ENCODE data around the gene C17orf114.
A peak's percentile ranks its signal among the peaks of the same experiment; 100 is the strongest.

C17orf114 gene

DNA sequence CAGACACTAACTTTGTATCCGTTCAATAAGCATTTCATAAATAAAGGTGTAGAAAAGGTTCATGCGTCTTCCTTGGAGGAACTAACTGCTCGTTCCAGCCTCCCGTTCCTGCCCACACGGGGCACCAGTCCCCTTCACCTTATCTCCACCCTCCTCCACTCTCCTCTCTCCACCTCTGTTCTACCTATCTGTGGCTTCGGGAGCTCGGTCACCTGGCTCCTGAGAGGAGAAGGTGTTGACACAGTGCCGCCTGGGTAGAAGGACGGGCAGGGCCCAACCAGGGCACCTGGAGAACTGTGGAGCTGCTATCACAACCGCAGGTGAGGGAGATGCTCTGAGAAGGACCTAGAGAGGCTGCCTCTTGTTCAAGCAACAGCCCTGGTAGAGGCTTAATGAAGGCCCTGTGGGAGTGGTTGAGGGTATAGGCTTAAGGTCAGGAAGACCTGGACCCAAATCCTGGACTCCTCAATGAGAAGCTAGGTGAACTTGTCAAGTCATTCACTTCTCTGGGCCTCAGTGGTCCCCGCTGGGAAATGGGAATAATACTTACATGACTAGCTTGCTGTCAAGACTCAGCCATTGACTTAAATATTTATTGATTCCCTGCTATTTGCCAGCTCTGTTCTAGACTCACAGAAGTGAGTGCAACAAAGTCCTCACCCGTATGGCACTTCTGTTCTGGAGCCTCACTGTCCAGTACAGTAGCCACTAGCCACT lies 21.4 kb upstream of the C17orf114 start:
- no peak for DNase-seq (ENCODE audit: low spot score)

DNA sequence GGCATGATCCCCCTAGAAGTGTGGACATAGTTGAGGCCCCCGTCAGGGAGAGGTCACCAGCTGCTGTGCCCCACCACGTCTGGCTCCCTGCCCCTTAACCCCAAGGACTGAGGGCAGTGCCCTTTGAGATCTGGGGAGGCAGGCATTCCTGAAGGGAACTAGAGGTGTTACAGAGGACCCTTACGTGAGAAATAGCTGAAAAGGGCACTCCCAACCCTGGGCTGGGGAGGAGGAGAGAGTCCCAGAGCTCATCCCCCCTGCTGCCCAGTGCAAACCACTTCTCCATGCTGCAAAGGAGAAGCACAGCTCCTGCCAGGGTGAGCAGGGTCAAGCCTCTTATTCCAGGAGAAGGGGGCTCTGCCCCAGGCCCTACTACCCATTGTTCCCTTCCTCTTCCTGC lies 20.7 kb upstream of the C17orf114 start:
- no peak for DNase-seq (ENCODE audit: low spot score)

DNA sequence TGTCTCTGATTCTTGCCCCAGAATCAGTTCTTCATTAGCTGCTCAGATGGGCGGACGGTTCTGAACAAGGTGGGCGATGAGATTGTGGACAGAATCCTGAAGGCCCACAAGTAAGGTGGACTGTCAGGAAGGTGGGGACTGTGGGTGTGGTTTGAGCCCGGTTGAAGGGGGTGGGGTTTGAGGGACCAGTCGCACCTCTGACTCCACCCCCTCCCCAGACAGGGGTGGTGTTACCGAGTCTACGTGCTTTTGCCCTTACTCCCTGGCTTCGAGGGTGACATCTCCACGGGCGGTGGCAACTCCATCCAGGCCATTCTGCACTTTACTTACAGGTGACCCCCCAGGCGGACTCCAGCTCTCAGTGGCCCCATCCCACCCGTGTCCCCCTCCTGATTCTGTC lies 16.1 kb upstream of the C17orf114 start:
- no peak for DNase-seq (ENCODE audit: low spot score)

DNA sequence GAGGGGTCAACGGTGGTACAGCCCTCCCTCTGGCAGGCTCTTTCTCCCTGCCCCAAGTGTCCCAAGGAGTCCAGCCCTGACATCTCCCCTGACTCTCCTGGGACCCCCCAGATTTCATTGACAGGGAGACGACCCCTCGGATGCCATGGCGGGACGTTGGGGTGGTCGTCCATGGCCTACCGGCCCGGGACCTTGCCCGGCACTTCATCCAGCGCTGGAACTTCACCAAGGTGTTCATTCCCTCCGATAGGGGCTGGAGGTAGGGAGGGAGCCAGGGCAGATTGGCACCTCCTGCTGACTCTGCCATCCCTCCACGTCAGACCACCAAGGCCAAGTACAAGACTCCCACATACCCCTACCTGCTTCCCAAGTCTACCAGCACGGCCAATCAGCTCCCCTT lies 14.7 kb upstream of the C17orf114 start:
- DNase-seq (ENCODE audit: low spot score): no peak

DNA sequence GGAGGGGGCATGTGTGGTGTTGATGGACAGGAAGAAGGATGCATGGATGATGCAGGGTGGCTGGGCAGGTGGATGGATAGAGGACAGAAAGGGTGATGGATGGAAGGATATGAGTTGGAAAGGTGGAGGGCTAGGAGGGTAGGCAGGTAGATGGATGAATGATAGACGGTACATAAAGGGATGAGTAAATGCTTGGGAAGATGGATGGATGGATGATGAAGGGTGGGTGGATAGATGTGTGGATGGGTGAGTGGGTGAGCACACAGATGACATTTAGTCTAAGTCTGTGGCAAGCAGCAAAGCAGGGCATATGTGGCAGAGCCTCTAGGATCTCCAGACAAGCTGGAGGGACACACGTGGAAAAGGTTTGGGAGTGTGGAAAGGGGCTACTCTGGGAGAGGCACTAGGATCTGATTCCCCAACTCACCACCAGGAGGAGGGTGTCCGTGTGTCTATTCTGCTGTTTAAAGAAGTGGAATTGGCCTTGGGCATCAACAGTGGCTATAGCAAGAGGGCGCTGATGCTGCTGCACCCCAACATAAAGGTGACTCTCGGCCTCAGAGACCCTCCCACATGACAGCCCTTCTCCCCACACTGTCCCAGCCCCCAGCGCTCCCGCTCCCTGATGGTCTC lies 13.0 kb upstream of the C17orf114 start:
- no peak for DNase-seq (ENCODE audit: low spot score)

DNA sequence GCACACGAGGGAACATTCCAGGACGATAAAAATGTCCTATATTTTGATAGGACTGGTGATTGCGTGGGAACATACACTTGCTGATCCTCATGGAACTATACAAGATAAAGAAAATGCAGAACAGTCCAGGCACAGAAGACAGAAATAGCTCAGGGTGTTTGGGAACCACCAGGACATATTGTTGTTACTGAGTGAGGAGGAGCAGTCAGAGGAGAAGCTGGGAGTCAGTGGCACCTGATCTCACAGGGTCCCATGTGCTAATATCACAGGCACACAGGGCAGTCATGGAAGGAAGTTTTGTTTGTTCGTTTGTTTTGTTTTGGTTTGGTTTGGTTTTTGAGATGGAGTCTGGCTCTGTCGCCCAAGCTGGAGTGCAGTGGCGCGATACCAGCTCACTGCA lies 10.6 kb upstream of the C17orf114 start:
- DNase-seq (ENCODE audit: low spot score): no peak

DNA sequence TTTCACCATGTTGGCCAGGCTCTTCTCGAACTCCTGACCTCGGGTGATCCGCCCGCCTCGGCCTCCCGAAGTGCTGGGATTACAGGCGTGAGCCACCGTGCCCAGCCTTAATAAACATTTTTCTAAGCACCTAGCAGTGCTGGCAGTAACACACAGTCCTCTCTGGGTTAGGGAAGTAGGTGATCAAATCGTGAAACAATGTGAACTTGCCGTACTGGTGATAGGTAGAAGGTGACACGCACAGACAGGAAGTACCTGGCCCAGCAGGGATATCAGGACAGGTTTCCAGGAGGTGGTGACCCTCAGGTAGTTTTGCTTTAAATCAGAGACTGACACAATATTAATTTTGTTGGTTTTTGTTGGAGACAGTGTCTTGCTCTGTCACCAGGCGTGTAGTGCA lies 9.3 kb upstream of the C17orf114 start:
- no peak for DNase-seq (ENCODE audit: low spot score)

DNA sequence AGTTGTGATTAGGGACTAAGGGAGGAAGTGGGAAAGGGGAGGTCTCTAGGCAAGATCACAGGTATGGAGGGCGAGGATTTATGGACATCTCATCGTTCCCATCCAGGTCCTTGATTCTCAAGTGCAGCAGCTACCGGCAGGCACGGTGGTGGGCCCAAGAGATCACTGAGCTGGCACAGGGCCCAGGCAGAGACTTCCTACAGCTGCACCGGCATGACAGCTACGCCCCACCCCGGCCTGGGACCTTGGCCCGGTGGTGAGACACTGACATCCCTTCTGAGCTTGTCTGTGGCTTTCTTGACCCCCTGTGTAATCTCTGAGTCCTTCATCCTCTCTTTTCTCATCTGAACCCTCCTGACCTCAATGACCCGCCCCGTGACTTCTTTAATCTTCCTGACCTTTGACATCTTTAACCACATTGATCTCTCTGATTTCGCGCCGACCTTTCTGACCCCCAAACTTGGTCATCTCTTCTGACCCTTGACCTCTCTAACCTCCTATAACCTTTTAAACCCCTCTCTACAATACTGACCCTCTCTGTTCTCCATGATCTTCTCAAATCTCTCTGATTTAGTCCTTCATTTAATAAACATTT lies 8.7 kb upstream of the C17orf114 start:
- no peak for DNase-seq (ENCODE audit: low spot score)

DNA sequence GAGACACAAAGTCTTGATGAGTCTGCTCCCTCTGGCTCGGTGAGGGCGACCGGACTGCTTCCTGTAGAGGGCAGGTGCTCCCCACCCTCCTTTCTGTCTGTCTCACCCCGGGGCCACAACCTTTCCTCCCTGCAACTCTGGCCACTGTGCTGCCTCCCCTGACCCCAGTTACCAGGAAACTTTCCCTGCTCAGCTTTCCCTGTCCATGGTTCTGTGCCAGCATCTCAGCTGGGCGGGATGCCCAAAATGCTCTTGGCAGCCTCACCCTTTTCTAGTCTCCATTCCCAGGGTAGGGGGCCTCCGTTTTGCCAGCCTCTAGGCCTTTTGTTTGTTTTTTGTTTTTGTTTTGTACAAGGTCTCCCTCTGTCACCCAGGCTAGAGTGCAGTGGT lies 6.2 kb upstream of the C17orf114 start:
- DNase-seq (ENCODE audit: low spot score): no peak

DNA sequence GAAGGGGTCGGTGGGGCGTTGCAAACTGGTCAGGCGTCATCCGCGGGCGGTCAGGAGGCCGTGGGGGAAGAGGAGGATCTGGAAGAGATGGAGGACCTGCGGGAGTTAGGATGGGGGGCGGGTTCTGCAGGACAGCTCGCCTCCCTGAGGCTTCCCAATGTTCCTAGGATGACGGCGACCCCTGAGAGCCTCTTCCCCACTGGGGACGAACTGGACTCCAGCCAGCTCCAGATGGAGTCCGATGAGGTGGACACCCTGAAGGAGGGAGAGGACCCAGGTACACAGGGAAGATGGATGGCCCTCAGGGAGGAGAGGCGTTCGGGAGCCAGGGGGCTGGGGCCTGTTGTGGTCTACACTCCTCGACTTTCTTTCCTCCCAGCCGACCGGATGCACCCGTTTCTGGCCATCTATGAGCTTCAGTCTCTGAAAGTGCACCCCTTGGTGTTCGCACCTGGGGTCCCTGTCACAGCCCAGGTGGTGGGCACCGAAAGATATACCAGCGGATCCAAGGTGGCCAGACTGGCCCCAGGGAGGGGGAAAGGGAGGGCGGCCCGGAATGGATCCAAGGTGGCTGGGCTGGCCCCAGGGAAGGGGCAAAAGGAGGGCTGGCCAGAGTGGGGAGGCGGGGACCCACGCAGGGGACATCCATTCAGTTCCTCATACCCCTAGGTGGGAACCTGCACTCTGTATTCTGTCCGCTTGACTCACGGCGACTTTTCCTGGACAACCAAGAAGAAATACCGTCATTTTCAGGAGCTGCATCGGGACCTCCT lies 5.7 kb upstream of the C17orf114 start:
- DNase-seq (ENCODE audit: low spot score): no peak

DNA sequence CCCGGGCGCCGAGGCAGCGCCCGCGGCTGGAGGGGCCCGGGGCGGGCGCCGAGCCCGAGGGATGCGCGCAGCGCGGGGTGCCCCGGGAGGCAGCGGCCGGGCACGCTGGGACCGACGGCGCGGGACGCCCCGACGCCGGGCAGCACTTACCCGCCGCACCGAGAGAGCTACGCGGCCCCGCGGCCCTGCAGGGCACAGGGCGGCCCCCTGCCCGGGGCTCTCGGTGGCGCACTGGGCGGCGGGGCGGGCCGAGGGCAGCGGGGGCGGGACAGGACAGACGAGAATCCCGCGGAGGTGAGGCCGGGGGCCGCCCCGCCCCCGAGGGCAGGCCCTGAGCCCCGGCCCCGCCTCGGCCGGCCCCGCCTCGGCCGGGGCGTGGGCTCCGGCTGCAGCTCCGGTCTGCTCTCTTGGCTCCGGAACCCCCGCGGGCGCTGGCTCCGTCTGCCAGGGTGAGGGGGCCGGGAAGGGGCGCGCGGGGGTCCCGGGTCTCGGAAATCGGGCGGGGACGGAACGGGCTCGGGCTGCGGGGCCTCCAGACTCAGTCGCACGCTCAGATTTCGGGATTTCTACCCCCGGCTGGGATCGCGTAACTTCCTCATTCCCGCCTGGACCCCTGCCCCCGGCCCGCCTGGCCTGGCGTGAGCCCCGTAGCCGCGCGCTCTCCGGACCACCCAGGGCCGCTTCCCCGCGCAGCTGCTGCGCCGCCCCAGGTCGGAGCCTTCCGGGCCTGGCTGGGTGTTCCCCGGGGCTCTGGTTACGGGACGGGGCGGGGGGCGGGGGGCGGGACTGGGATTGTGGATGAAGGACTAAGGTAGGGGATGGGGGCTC lies 4.9 kb upstream of the C17orf114 start, which contains the start of gene PLD2:
Gene PLD2, plus strand, starts transcription at position 376 of the 828 bp plus-strand sequence. CDS start 621 bp downstream, outside the sequence.
- DNase-seq (ENCODE audit: low spot score): peak; percentile 92

DNA sequence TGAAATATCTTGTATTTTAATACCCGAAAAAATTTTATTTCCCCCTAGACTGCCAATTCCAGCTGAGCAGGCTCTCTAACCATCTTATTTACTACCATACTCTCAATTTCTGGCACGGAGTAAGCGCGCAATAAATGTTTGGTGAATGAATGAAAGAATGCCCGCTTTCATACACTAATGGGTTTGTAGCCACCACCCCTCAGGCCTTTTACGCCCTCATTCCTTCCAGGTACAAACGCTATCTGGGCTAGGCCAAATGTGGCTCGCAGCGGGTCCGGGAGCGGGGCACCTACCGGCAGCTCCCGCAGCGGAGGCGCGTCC lies 4.3 kb upstream of the C17orf114 start:
- DNase-seq (ENCODE audit: low spot score): peak; percentile 59

DNA sequence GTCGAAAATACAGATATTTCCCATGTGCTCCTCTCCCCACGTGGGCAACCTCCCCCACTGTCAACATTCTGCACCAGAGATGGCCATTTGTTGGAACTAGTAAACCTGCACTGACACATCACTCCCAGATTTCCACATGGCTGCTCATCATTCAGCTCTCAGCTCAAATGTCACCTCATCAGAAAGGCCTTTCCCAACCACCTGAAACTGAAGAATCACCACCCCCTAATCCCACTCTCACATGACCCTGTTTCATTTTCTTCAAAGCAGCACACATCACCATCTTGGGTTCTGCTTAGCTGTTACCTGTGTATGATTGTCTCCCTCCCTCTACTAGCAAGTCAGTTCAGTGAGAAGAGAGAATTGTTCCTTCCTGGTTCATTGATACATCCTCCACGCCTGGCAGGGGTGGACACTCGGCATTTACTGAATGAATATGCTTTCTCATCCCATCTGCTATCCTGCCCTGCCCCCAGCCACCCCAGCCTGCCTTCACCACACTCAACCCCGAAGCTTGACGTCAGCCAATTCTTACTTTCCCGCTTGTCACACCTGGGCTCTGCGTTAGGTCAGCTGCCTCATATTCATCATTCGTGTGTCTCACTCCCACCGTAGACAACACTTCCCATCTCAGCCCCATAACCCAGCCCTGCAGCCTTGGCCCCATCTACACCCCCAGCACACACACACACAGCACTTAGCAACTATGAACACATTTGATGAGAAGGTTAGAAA lies 1.5 kb downstream of the C17orf114 start:
- no peak for DNase-seq (ENCODE audit: low spot score)

DNA sequence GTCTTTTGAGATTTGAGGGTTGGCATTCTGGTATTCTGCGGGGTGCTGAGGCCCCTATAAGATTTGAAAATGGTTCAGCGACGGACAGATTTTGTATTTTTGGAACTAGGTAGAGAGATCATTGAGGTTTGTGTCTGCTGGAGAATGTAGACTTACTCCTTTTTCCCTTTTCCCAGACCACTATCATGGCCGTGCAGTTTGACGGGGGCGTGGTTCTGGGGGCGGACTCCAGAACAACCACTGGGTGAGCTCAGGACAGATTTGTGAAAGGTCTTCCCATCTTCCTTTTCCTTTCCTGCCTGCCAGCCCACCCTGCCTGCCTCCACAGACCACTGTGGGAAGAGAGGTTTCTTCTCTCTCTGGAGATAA lies 5.6 kb downstream of the C17orf114 start:
- peak; percentile 63 for DNase-seq (ENCODE audit: low spot score)

DNA sequence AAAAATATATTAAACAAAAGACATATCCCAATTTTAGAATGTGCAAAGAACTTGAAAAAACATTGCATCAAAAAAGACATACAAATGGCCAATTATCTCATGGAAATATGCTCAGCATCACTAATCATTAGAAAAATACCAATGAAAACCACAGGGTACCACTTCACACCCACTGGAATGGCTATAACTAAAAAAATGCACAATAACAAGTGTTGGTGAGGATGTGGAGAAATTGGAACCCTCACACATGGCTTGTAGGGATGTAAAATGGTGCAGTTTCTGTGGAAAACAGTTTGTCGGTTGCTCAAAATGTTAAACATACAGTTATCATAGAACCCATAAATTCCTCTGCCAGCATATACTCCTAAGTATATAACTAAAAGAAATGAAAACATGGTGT lies 7.0 kb downstream of the C17orf114 start:
- DNase-seq (ENCODE audit: low spot score): no peak

DNA sequence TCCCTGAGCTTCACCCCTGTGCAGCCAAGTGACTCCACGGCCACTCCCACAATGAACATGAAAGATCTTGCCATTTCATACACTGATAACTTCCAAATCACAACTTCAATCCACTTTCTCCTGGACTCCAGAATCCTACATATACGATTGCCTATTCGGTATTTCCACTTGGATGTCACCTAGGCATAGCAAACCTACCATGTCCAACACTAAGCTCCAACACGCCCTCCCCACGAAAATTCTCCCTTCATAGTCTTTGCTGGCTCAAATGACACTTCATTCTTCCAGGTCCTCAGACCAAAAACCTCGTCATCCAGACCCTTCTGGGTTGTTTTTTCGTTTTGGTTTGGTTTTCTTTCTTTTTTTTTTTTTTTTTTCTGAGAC lies 11.4 kb downstream of the C17orf114 start:
- DNase-seq (ENCODE audit: low spot score): no peak

DNA sequence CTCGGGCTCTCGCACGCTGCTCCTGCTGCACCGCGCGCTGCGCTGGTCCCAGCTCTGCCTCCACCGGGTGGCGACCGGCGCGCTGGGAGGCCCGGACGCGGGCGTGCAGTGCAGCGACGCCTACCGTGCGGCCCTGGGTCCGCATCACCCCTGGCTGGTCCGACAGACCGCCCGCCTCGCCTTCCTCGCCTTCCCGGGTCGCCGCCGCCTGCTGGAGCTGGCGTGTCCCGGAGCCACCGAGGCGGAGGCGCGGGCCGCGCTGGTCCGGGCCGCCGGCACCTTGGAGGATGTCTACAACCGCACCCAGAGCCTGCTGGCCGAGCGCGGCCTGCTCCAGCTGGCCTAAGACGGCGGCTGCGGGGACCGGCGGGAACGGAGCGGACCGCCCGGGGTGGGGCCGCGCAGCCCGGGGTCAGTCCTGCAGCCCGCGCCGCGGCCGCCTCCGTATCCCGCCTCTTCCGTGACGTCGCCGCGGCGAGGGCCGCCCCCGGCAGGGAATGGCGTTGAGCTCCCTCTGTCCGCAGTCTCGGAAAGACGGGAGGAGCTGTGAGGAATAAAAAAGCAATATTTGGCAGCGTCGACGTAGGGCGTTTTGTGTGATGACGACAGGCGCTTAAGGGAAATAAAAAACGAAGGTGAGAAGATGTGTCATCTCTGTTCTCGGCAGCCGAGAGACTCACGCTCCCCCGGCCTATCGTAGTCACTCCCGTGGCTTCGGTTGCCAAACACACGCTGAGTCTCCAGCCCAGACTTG lies 12.0 kb downstream of the C17orf114 start:
- DNase-seq (ENCODE audit: low spot score): peak; percentile 84

DNA sequence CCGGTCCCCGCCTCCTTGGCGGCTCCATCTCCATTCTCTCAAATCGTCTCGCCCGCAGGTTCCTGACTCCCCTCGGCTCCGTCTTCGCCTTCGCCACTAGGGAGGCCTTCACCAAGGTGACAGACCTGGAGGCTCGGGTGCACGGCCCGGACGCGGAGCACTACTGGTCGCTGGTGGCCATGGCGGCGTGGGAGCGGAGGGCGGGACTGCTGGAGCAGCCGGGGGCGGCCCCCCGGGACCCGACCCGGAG lies 12.5 kb downstream of the C17orf114 start:
- DNase-seq (ENCODE audit: low spot score): no peak

DNA sequence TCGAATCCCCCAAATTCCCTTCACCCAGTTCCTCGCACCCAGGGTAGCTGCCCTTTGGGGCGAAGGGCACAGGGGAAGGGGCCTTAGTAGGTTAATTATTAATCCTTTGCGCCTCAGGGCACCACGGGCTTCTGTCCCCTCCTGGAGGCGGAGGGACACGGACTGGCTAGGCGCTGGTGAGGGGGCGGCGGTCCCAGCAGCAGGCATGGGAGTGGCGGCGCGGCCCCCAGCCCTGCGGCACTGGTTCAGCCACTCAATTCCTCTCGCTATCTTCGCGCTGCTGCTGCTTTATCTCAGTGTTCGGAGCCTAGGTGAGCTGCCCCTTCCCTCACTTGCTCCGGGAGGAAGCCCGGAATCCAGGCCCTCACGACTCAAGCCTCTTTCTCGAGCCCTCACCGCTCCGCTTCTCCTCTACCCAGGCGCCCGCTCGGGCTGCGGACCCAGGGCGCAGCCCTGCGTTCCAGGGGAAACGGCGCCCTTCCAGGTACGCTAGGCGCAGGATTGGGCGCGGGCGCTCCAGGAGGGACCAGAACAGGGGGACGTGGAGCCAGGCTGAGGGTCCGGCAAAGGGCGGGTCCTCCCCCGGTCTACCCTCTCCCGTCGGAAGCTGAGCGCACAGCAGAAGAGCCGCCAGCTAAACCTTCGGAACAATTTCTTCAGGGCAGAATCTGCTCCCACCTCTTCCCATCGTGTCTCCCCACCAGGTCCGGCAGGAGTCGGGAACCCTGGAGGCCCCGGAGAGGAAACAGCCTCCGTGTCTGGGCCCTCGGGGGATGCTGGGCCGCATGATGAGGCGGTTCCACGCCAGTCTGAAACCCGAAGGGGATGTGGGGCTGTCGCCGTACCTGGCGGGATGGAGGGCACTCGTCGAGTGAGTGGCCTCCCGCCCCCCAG lies 13.1 kb downstream of the C17orf114 start, which contains the start of gene GLTPD2:
Gene GLTPD2, plus strand, starts transcription at position 158 of the 894 bp plus-strand sequence. Its CDS starts 48 bp downstream, at position 206.
- DNase-seq (ENCODE audit: low spot score): no peak
